GM18517 (cell line): ENCODE data around the gene RPP14.
"Not testable (repeated sequence)": the region's sequence is repeated elsewhere in the genome, so short reads cannot be mapped to it uniquely, and the experiment has no call there.

Source experiments
- ATAC-seq: cut with Tn5 transposase; IDR thresholded peaks from one replicate; pipeline ENCODE4 v1.9.1; 2021; ENCODE audit warnings: mild to moderate bottlenecking, moderate library complexity; ENCODE audit not compliant: unreplicated experiment

Gene RPP14

DNA sequence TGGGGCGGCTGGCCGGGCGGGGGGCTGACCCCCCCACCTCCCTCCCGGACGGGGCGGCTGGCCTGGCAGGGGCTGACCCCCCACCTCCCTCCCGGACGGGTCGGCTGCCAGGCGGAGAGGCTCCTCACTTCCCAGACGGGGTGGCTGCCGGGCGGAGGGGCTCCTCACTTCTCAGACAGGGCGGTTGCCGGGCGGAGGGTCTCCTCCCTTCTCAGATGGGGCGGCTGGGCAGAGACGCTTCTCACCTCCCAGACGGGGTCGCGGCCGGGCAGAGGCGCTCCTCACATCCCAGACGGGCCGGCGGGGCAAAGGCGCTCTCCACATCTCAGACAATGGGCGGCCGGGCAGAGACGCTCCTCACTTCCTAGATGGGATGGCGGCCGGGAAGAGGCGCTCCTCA lies 15.6 kb upstream of the RPP14 start:
- not testable (repeated sequence) for ATAC-seq

DNA sequence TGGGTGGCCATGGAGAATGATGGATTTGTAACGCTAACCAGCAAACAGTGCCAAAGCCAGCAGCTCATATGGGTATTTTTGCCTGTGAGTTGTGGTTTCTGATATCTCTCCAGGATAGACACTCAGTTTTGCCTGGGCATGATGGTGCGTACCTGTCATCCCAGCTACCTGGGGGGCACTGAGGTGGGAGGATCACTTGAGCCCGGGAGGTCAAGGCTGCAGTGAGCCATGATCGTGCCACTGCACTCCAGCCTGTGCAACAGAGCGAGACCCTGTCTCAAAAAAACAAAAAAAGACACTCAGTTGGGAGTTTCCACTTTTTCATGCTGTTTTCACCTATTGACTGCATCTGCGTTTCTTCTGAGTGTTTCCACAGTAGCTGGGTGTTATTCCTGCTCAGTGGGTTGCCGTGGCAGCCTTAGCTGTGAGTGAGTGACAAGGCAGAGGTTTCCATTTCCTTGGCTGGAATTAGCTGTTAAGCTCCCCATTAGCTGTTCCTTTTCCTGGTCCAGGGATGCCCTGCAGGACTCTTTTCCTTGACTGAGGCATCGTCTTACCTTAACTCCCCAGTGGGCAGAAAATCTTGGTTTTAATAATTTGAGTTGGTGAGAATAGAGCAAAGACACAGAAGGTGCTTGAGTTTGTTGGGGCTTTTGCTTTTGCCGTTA lies 14.2 kb upstream of the RPP14 start:
- no peak for ATAC-seq

DNA sequence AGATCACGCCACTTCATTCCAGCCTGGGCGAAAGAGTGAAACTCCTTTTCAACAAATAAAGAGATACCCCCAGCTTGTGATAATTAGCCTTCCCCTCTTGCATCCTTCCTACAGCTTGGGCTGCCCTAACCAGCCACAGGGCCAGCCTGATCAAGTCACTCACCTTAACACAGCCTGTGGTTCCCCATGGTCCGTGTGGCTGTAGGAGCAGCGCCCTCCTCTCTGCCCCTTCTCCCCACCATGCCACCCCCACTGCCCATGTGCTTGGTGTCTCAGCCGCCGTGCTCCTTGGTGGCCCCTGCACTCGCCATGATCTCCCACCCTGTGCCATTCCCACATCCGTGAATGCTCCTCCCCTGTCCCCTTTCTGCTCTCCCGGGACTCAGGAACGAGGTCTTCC lies 13.2 kb upstream of the RPP14 start:
- ATAC-seq = no peak

DNA sequence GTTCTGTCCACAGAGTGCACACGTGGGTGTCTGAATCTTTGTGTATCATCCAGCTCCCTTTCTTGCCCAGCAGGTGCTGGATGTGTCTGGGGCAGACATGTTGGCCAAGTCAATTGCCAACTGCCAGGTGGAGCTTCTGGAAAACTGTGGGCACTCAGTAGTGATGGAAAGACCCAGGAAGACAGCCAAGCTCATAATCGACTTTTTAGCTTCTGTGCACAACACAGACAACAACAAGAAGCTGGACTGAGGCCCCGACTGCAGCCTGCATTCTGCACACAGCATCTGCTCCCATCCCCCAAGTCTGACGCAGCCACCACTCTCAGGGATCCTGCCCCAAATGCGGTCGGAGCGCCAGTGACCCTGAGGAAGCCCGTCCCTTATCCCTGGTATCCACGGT lies 12.5 kb upstream of the RPP14 start:
- ATAC-seq = no peak

DNA sequence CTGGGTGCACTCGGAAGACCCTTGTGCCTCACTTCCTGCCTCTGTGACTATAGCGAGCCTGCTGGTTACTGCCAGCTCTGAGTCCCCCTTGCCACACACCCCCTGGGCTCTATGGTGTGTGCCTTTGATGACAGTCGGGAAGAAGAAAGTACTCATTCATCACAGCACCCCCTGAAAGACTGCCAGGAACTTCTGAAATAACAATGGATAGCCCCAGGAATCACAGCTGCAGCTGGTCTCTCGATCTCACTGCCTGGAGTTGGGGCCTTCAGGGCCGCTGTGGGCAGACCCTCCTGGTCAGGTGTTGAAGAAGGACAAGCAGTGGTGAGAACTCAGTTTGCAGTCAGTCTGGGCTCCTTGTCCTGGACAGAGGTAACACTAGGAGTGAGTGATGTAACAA lies 9.8 kb upstream of the RPP14 start:
- ATAC-seq = no peak

DNA sequence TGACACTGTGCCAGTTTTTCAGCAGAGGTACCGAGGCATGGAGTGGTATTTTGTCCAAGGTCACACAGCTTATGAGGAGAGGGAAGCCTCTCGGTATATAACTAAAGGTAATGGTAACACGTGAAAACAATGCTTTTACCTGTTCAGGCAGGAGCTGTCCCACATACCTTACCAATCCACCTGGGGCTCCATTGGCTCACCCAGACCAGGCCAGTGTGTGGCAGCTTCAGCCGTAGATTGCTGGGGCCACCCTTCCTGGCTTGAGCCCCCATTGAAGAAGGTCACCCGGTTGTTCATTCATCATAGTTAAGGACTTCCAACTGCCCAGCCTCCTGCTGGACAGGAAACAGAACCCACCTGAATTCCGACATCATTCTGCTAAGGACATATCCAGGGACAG lies 9.2 kb upstream of the RPP14 start:
- ATAC-seq = no peak

DNA sequence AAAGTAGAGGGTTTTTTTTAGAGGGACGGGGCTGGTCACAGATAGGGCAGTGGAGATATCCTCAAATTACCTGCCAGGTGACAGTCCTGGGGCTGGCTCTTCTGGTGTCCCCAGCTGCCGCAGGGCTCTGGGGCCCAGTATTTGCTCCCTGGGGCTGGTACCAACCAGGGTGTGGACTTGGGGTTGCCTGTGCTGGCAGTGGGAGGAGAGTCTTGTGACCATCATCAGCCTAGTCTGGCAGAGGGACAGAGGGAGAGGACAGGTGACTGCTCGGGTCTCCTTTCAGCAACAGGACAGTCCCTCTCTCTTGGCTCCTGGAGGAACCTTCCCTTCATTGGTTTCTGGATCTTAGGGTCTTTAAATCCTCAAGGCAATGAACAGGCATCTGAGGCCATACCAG lies 7.9 kb upstream of the RPP14 start:
- ATAC-seq = no peak

DNA sequence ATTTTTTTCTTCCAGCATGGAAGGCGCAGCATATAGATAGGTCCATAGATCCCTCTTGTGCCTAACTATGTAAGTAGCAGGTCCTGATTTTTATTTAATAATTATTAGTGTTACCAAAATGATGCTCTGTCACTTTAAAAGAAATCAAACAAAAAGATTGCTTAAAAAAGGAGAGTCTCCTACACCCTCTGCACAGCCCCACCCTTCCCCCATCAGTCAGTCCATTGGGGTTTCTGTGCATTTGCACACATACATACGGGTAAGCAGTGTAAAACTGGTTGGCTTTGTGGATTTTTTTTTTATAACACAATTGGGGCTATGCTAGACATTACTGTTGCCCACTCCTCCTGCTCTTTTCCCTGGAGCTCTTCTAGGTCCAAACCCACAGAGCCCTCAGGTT lies 7.0 kb upstream of the RPP14 start:
- no peak for ATAC-seq

DNA sequence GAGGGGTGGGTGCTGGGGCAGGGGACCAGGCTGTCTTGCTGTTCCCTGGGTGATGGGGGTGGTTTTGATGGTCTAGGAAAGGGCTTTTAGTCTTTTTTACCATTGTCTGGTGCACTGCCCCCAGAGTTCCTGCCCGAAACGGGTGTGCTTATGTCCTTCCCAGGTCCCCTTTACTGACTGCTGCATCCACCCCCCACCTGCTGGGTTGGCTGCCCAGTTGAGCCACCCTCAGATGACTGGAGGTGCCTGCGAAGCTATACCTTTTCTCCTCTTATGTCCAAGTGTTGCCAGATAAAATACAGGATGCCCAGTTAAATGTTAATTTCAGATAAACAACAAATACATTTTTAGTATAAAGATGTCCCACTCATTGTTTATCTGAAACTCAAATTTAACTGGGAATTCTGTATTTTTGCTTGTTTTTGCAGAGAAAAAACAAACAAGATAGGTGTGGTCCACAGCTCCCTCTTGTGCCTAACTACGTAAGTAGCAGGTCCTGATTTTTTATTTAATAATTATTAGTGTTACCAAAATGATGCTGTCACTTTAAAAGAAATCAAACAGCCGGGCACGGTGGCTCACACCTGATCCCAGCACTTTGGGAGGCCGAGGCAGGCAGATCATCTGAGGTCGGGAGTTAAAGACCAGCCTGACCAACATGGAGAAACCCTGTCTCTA lies 6.1 kb upstream of the RPP14 start:
- ATAC-seq = no peak

DNA sequence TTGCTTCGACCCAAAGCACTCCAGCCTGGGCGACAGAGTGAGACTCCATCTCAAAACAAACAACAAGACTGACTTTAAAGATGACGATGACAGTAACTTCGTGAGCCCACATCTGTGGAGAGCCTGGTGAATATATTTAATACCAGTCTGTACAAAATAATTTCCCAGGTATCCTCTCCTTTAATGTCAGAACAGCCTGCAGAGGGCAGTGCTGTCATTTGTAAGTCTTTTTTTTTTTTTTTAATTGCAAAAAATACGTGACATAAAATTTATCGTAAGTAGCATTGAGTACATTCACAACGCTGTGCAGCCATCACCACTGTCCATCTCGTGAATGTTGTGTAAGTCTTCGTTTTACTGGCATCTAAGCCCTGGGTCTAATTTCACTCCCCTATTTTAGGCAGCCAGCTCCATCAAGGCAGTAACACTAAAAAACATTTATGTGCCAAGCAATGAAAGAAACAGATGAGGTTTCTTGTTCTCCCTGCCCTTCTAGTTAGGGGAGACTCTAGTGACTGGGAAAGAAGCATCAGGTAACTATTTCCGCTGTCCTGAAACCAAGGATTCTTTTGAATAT lies 1.7 kb downstream of the RPP14 start:
- ATAC-seq = no peak

DNA sequence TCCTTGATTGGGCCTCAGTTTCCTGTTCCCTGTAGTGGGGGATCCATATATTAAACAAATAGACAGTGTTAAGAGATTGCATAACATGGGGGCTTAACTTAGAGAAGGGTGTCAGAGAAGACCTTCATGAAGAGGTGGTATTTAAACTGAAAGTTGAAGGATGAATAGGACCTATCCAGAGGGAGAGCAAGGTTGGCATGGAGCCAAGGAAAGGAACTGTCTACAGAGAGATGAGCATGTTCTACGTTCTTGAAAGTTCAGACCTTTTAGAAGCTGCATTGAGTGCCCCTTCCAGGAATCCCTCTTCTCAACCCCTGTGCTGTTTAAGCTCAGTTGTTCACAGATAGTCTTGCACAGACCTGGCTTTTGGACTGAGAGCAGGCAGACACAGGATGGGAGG lies 2.7 kb downstream of the RPP14 start:
- ATAC-seq = no peak

DNA sequence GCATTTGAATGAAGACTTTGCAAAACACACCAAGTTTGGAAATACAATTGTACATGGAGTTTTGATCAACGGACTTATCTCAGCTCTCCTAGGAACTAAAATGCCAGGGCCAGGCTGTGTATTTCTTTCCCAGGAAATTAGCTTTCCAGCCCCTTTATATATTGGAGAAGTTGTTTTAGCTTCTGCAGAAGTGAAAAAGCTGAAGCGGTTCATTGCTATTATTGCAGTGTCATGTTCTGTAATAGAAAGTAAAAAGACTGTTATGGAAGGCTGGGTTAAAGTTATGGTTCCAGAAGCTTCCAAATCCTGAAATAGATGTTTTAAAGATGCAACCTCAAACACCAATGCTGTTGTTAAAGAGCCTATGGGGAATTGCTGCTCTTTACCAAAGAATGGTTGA lies 11.8 kb downstream of the RPP14 start:
- ATAC-seq = no peak

DNA sequence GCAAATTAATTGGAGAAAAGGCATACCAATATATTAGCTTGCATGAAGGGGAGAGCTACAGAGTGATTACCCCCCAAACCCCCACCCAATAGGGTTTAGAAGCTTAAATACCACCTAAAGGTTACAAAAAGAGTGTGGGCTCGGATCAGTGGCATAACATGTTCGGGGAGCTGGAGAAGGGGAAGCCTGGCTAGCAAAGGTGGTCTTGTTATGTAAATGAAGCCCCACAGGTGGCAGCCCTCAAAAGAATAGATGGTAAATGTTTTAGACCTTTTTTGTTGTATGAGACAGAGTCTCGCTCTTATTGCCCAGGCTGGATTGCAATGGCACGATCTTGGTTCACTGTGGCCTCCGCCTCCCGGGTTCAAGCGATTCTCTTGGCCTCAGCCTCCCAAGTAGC lies 15.7 kb downstream of the RPP14 start:
- ATAC-seq = no peak

DNA sequence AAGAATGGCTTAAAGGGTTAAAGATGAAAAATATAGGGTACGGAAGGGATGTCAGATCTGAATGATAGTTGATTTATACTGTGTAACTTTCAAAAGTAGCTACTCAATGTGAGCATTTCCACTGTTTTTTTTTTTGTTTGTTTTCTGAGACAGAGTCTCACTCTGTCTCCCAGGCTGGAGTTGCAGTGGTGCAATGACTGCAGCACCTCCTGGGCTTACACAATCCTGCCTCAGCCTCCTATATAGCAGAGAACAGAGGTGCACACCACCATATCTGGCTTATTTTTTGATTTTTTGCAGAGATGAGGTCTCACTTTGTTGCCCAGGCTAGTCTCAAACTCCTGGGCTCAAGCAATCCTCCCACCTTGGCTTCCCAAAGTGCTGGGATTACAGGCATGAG lies 16.7 kb downstream of the RPP14 start:
- no peak for ATAC-seq

DNA sequence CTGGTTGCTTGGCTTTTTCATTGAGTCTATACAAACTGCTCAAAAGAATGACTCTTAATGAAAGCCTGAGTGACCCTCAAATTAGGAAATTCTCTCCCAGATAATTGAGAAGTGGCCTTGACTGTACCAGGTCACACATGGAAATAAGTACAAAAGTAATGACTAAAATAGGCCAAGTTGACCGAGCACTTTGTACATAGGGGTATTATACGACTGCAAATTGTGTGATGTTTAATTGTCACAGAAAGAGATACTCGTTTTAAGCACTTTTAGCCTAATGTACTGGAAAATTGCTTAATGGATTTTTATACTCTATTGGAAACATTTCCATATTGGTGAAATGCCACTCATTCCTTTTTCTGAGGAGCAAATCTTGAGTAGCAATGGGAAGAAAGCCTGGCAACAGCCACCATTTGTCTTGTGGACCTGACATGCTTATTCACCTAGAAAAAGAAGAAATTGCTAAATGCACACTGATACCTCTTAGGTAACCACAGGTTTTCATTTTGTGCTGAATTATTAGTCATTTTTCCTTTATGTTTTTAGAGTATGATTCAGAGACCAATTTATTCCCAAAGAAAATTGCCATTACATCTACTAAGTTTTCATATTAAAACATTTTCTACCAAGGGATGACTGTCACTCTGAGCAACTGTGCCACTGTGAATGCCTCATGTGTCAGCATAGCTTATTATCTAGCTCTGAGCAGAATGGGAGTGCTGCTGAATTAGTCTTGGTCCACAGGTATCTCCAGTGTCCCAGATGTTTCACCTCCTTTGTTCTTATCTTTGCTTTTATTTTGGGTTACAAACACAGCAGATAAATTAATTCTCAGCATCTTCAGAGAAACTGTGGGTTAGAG lies 17.7 kb downstream of the RPP14 start:
- no peak for ATAC-seq

DNA sequence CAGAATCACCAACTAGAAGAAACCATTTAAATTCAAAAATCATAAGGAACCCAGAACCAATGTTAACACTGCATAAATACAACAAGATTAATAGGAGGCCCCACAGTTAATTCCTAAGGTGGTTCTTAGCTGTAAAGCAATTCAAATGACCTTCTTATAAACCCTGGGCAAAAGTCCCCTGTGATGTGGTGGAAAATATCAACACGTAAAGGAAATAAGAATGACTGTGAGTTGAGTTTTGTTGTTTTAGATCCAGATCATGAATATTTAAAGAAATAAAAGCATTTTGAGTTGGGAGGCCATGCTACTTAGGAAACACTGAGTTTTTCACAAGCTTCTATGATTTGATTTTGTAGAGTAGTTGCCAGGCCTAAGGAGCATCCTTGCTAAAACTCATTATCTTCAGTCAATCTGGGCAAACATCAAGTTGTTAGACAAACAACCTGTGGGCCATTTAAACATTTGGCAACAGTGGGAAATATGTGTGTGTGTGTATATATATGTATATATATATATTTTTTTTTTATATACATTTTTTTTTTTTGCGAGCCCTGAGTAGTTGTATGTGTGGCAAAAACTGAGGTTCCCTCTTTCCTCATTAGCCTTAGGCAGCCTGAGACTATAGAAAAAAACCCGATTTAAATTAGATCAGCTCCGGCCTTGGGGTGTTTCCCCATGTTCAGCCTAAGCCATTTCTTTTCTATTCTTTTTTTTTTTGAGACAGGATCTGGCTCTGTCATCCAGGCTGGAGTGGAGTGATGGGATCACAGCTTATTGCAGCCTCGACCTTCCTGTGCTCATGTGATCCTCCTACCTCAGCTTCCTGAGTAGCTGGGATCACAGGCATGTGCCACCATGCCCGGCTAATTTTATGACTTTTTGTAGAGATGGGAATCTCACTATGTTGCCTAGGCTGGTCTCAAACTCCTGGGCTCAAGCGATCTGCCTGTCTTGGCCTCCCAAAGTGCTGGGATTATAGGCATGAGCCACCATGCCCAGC lies 18.6 kb downstream of the RPP14 start:
- ATAC-seq = no peak

DNA sequence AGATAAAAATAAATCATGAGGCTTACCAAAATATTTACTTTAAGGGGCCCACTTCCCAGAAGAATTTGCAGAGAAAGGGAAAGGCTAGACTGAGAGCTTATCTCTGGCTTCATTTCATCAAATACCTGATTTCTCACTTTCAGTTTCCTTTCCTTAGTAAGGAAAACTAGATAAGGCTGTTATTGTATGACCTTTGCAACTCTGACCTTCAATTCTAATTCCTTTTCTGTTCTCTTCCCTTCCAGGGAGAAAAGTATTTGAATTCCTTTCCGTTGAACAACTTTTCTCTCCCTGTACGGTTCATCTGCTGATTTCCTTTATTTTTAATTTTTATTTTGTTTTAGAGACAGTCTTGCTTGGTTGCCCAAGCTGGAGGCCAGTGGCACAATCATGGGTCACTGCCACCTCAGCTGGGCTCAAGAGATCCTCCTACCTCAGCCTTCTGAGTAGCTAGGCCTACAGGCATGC lies 19.5 kb downstream of the RPP14 start:
- no peak for ATAC-seq

DNA sequence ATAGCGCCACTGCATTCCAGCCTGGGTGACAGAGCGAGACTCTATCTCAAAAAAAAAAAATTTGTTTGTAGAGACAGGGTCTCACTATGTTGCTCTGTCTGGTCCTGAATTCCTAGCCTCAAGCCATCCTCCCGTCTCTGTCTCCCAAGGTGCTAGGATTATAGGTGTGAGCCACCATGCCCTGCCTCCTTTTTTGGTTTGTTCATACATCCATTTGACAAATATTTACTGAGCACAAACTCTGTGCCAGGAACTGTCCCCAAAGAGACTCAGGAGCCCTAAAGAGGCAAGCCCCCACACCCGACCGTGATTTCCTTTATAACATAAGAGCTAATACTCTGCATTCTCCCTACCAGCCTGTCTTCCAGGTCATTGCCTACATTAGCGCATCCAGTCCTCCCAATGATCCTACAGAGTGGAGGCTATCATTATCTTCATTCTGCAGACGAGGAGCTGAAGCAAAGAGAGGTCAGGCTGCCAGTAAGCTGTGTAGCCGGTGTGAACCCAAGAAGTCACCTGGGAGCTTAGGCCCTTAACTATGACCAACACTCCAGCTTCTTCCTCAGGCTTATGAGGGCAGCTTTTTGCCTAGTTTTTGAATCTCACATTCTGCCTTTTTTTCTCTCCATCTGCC lies 20.3 kb downstream of the RPP14 start:
- ATAC-seq = no peak

DNA sequence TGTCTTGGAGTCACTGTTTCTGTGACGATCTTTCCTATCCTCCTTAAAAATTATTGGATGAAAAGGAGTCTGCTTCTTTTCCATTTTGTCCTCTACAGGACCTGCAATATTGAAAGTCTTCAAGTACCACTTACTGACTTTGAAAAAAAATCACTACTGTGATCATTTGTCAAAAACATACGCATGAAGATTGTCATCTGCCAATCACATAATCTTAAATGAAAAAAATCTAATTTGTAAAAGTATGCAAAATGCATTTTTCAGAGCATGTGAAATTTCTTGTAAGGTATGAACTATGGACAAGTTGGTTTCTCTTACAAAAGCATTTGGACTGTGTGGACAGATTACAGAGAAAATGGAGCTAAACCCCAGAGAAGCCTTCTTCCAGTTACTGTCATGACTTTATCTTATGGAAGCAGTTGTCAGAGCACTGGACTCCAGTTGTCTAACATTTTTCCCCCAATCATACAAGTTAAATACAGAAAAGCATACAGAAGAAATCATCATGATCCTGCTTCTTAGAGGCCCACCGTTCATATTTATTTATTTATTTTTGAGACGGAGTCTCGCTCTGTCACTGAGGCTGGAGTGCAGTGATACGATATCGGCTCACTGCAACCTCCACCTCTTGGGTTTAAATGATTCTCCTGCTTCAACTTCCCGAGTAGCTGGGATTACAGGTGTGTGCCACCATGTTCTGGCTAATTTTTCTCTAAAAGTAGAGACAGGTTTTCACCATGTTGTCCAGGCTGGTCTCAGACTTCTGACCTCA lies 23.3 kb downstream of the RPP14 start:
- ATAC-seq = no peak
